ENCODE results near the gene NAP1L4.

The NAP1L4 gene

DNA sequence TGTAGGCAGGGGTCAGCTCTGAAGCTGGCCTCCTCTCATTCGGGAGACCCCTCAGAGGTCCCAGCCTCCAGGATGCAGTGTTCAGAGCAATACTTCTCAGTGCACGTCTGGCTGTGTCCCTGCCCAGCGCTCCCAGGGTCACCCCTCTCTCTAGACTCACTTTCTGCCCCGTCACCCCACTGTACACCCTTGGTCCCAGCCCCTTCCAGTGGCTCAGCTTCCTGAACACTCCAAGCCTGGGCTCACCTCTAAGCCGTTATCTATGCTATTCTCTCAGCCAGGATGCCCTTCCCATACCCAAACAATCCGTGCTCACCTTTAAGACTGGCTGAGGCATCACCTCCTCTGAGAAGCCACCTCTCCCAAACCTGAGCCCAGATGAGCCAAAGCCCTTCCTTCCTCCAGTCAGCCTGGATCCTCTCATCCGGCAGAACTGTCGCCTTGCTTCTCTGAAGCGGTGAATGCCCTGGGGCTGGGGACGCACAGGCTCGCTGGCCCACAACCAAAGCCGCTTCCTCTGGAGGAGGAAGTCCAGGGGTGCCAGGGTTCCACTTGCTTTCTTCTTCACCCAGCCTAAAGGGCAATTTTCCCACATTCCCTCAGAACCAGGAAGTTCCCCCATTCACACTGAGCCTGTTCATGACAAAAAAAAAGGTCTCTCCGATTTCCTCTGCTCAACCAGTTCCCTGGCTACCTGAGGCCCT lies 92.9 kb downstream of the NAP1L4 start:
- H3K4me3 ChIP-seq: no peak overlapping the region
- H3K27ac ChIP-seq: peak overlapping the region; percentile 52 to 81
- no peak for DNase-seq (ENCODE audit: low spot score)
- TF ChIP-seq, protein P1, sequence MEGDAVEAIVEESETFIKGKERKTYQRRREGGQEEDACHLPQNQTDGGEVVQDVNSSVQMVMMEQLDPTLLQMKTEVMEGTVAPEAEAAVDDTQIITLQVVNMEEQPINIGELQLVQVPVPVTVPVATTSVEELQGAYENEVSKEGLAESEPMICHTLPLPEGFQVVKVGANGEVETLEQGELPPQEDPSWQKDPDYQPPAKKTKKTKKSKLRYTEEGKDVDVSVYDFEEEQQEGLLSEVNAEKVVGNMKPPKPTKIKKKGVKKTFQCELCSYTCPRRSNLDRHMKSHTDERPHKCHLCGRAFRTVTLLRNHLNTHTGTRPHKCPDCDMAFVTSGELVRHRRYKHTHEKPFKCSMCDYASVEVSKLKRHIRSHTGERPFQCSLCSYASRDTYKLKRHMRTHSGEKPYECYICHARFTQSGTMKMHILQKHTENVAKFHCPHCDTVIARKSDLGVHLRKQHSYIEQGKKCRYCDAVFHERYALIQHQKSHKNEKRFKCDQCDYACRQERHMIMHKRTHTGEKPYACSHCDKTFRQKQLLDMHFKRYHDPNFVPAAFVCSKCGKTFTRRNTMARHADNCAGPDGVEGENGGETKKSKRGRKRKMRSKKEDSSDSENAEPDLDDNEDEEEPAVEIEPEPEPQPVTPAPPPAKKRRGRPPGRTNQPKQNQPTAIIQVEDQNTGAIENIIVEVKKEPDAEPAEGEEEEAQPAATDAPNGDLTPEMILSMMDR (IDR thresholded peaks at IDR 0.05): no peak

DNA sequence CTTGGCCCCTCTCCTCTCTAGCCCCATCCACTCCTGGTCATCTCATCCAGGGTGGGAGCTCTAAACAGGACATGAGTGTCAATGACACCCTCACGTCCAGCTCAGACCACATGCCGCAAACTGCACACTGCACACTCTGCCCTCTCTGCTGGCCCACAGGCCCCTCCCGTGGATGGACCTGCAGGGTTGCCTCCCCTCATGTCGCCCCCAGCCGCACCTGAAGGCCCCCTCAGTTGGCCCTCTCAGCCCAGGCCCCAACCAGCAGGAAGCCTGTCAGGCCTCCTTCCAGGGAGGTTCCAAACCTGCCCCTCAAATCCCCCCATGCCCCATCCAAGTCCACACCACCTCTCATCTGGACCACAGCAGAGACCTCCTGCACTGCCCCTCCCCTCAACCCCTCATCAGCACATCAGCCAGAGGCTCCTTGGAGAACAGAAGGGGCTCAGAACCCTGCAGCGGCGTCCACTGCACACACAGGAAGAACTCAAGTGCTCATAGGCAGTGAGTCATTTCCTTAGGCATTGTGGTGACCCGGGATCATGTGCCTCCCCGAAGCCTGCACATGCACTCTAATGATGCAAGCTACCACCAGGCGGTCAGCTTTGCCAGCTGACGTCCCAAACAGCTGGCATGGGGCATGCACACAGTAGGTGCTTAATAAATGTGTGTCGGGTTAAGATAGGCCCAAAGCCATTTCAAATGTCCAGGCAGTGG lies 93.6 kb downstream of the NAP1L4 start:
- DNase-seq (ENCODE audit: low spot score): peak; percentile 84
- Histone ChIP-seq H3K4me3 (peak overlapping the region; percentile 15), H3K27ac (peak overlapping the region; percentile 52 to 81)
- TF ChIP-seq, protein P1 (IDR thresholded peaks at IDR 0.05): no peak

DNA sequence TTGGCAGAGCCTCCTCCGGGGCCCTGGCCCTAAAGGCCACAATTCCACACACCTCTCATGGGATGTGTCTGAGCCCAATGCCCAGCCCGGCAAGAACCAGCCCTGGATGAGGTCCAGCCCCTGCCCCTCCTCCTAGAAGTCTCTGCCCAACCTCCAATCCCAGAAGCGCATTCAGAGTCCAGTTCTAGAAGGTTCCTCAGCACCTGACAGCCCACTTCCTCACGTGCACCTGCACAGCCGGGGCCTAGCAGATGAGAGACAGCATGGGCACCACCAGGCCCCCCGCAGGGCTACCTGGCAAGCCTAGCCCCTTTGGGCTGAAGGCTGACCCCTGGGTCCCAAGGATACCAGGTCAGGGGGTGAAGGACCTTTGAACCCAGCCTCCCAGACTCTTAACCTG lies 95.1 kb downstream of the NAP1L4 start:
- no peak for DNase-seq (ENCODE audit: low spot score)
- Histone ChIP-seq H3K27ac (no peak overlapping the region), H3K4me3 (no peak overlapping the region)
- TF ChIP-seq, protein P1 (IDR thresholded peaks at IDR 0.05): no peak

DNA sequence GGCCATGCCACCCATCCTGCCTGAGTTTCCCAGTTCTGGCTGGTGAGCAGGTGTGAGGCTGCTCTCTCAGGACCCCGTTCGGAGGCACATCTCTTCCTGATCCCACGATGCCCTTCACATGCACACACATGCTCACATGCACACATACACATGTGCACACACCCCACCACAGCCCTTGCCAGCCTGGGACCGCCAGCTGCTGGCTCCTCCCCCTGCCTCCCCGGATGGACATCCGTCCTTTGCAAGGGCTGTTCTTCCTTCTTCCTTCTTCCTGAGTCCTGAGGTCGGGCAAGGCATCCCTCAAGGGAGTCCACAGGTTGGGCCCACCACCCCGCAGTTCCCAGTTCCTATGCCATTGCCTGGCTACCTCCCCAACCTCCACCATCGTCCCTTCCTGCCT lies 96.1 kb downstream of the NAP1L4 start:
- no peak overlapping the region for H3K4me3 ChIP-seq
- DNase-seq (ENCODE audit: low spot score): no peak
- no peak overlapping the region for H3K27ac ChIP-seq
- TF ChIP-seq, protein P1 (IDR thresholded peaks at IDR 0.05): no peak

Data from coronary artery (tissue), 2 donors.